Upper lobe of right lung (tissue), 1 donor: ENCODE results near the gene ZNF346. TPM values are rescaled to one million over a fixed set of nuclear protein-coding genes. Genes with fewer than 3 reads are reported as not detected.

Experiments
- ATAC-seq: fragments of 200-7000 bp; cut with Tn5 transposase; one replicate; pipeline ENCODE4 v1.9.1; 2020; ENCODE audit warnings: mild to moderate bottlenecking, moderate library complexity
- DNase-seq: peaks from one replicate; pipeline ENCODE4 v3.0.0-alpha.2; 2020
- H3K27ac ChIP-seq: fragments of 200-600 bp; one replicate; pipeline ENCODE4 v1.8.0; 2022
- H3K27me3 ChIP-seq: fragments of 200-600 bp; one replicate; pipeline ENCODE4 v1.8.0; 2022; ENCODE audit warnings: mild to moderate bottlenecking
- H3K36me3 ChIP-seq: fragments of 200-600 bp; one replicate; pipeline ENCODE4 v1.8.0; 2022
- H3K4me1 ChIP-seq: fragments of 200-600 bp; one replicate; pipeline ENCODE4 v1.8.0; 2022
- H3K4me3 ChIP-seq: fragments of 200-600 bp; one replicate; pipeline ENCODE4 v1.8.0; 2022; ENCODE audit warnings: mild to moderate bottlenecking
- H3K9me3 ChIP-seq: fragments of 200-600 bp; one replicate; pipeline ENCODE4 v1.8.0; 2022
- intact Hi-C: fragments of 100-400 bp; cut with DNase I; formaldehyde crosslinking; loops from one replicate; pipeline ENCODE4 v1.11.0; 2022
- total RNA-seq: library from RNA; stranded (reverse); fragmentation: NEBNext Ultra II Directional; extraction: Animal tissue kit (Norgen Biotek cat#: 25700); gene quantifications from one replicate; pipeline ENCODE4 v1.2.1, GENCODE V29; 2021
- TF ChIP-seq, protein P1 (sequence below): fragments of 200-600 bp; IDR thresholded peaks from one replicate; pipeline ENCODE4 v1.8.0; 2022; ENCODE audit warnings: antibody characterized with exemption
- donor health status: DM: no; HTN: yes; CAD: no; lungs with severe emphysema.

ZNF346 gene
- total RNA-seq, 1 donor from 2014 or later = 12.9 TPM

- intact Hi-C loops = no loop called here
- no peaks in the 10 kb centered on the region for H3K9me3 ChIP-seq
- ATAC-seq = no peak
- no peak overlapping the region for H3K4me3 ChIP-seq
- H3K27me3 ChIP-seq = no peaks in the 10 kb centered on the region
- no peak for DNase-seq
- no peaks in the 10 kb centered on the region for H3K36me3 ChIP-seq
- no peak overlapping the region for H3K27ac ChIP-seq
- TF ChIP-seq, protein P1, sequence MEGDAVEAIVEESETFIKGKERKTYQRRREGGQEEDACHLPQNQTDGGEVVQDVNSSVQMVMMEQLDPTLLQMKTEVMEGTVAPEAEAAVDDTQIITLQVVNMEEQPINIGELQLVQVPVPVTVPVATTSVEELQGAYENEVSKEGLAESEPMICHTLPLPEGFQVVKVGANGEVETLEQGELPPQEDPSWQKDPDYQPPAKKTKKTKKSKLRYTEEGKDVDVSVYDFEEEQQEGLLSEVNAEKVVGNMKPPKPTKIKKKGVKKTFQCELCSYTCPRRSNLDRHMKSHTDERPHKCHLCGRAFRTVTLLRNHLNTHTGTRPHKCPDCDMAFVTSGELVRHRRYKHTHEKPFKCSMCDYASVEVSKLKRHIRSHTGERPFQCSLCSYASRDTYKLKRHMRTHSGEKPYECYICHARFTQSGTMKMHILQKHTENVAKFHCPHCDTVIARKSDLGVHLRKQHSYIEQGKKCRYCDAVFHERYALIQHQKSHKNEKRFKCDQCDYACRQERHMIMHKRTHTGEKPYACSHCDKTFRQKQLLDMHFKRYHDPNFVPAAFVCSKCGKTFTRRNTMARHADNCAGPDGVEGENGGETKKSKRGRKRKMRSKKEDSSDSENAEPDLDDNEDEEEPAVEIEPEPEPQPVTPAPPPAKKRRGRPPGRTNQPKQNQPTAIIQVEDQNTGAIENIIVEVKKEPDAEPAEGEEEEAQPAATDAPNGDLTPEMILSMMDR = no peak
- peaks cover 6% of the 10 kb centered on the region for H3K4me1 ChIP-seq
Observed at GRCh38 chr5:177020033-177020432, 2.5 kb upstream of the ZNF346 start.

DNA sequence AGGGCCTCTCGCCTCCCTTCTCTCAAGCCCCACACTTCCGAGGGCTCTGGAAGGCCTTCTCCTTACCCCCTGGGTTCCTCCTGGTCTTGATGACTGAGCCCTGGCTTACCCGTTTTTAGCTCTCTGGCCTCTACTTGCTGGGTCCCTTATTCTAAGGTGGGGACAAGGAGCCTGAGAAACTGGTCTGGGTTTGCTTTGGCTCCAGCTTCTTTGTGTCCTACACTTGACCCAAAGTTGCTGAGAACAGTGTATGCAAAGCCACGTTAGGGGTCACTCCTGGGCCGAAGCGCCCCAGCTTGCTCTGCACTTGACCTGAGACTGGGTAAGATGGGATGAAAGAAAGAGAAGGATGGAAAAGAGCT lies 788 bp downstream of the ZNF346 start:
- H3K27ac ChIP-seq = peak overlapping the region; percentile 71
- H3K4me3 ChIP-seq = peak overlapping the region; percentile 84
- no peaks in the 10 kb centered on the region for H3K36me3 ChIP-seq
- intact Hi-C loops = no loop called here
- ATAC-seq = peak; percentile 11
- H3K4me1 ChIP-seq = peaks cover 6% of the 10 kb centered on the region
- H3K9me3 ChIP-seq = no peaks in the 10 kb centered on the region
- H3K27me3 ChIP-seq = no peaks in the 10 kb centered on the region
- DNase-seq = no peak
- TF ChIP-seq, protein P1 = no peak

DNA sequence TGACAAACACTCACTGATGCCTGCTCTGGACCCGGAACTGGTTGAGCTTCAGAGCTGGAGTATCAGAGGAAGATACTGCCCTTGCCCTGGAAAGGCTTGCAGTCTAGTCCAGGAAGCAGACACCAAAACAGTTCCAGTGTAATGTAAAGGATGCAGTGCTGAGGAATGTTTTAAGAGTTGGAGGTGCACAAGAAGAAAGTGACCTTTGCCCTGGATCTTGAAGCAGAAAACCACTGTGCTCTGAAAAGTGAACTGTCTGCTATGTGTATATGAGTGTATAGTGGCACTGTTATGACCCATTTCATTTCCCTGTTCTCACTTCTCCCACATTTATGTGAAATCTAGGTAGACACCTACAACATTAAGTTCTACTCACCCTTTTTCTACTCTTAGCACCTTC lies 2.1 kb downstream of the ZNF346 start:
- Histone ChIP-seq H3K4me1 (peaks cover 6% of the 10 kb centered on the region), H3K27ac (no peak overlapping the region)

GRCh38 chr5:177025101-177025601 lies 2.7 kb downstream of the ZNF346 start:
- TF ChIP-seq, protein P1 = no peak
- Histone ChIP-seq H3K27ac (no peak overlapping the region), H3K9me3 (no peaks in the 10 kb centered on the region), H3K4me3 (no peak overlapping the region), H3K36me3 (no peaks in the 10 kb centered on the region), H3K4me1 (peaks cover 6% of the 10 kb centered on the region), H3K27me3 (no peaks in the 10 kb centered on the region)
- ATAC-seq = no peak
- DNase-seq = no peak
- intact Hi-C loops = no loop called here

More for the DNA sequence above, 2.1 kb downstream of the ZNF346 start:
- DNase-seq (no peak), ATAC-seq (no peak)
- no peaks in the 10 kb centered on the region for H3K36me3 ChIP-seq
- intact Hi-C loops = no loop called here
- no peak overlapping the region for H3K4me3 ChIP-seq
- no peaks in the 10 kb centered on the region for H3K27me3 ChIP-seq
- H3K9me3 ChIP-seq = no peaks in the 10 kb centered on the region
- TF ChIP-seq, protein P1 = no peak

GRCh38 chr5:177027665-177028064 lies 5.2 kb downstream of the ZNF346 start:
- DNase-seq (no peak), ATAC-seq (no peak)
- Histone ChIP-seq H3K27me3 (no peaks in the 10 kb centered on the region), H3K4me3 (no peak overlapping the region), H3K9me3 (no peaks in the 10 kb centered on the region), H3K27ac (no peak overlapping the region), H3K36me3 (no peaks in the 10 kb centered on the region), H3K4me1 (no peaks in the 10 kb centered on the region)
- intact Hi-C loops = no loop called here
- TF ChIP-seq, protein P1 = no peak

DNA sequence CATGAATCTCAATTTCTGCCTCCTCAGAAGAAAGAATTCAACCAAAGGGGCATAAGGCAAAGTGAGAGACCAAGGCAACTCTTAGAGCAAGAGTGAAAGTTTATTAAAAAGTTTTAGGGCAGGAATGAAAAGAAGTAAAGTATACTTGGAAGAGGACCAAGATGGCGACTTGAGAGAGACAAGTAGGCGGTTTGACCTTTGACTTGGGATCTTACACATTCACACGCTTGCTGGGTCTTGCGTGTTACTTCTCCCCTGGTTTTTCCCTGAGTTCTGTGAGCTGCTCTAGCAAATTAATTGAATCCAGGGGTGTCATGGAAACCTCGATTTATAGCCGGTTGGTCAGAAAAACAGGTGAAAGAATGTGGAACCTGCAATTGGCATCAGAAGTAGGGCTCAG lies 7.0 kb downstream of the ZNF346 start:
- TF ChIP-seq, protein P1 = no peak
- Histone ChIP-seq H3K27ac (no peak overlapping the region), H3K9me3 (no peaks in the 10 kb centered on the region), H3K27me3 (no peaks in the 10 kb centered on the region), H3K36me3 (no peaks in the 10 kb centered on the region), H3K4me1 (no peaks in the 10 kb centered on the region), H3K4me3 (no peak overlapping the region)
- intact Hi-C loops = no loop called here
- ATAC-seq (no peak), DNase-seq (no peak)
